ENCODE measurements around the gene NRM.

- TF ChIP-seq EP300 (IDR thresholded peaks at IDR 0.05) (no peak), POLR2A (IDR thresholded peaks at IDR 0.05; ENCODE audit: low read depth) (no peak), CTCF (IDR thresholded peaks at IDR 0.05) (peak; percentile 33 to 66 (median 39)), POLR2AphosphoS5 (IDR thresholded peaks at IDR 0.05) (peak; percentile 73 to 85)
Observed at GRCh38 chr6:30721198-30722024, 30.6 kb upstream of the NRM start.
